Measurements from ENCODE around the gene ZNF3. TPM values are rescaled to one million over a fixed set of nuclear protein-coding genes. Genes with fewer than 3 reads are reported as not detected.

The ZNF3 gene
- total and polyA plus RNA-seq, 9 of the 15 experiments (the other 6 are each of a cell fraction or from before 2014, with no cell fraction given): 30.0 to 64.9 (median 51.5) TPM

DNA sequence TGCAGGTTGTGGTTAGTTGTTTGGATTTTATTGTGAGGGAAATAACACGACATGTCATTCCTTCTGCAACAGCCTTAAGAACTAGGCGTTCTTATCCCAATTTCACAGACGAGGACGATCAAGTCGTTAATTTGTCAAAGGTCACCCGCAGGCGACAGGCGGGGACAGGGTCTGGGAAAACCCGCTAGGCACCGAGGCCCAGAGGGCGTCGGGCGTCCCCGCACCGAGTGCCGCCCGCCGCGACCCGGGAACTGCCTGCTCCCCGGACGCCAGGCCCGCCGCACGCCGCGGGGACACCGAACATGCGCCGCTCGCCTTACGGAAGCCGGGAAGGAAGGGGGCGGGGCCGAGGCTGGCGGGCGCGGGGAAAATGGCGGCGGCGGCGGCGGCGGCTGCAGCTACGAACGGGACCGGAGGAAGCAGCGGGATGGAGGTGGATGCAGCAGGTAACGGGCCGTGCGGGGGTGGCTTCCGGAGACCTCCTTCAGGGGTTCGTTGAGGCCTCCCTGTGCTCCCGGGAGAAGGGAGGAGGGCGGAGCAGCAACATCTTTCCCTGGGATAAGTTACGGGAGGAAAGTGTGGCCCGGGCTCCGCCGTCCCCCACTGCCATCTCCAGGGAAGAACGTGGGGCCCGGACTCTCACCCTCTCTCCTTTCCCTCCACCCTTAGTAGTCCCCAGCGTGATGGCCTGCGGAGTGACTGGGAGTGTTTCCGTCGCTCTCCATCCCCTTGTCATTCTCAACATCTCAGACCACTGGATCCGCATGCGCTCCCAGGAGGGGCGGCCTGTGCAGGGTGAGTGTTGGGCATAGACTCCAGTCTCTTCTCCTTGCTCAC lies 7.3 kb upstream of the ZNF3 start, which contains the start of gene COPS6 (continued):
- TF ChIP-seq, protein P1, sequence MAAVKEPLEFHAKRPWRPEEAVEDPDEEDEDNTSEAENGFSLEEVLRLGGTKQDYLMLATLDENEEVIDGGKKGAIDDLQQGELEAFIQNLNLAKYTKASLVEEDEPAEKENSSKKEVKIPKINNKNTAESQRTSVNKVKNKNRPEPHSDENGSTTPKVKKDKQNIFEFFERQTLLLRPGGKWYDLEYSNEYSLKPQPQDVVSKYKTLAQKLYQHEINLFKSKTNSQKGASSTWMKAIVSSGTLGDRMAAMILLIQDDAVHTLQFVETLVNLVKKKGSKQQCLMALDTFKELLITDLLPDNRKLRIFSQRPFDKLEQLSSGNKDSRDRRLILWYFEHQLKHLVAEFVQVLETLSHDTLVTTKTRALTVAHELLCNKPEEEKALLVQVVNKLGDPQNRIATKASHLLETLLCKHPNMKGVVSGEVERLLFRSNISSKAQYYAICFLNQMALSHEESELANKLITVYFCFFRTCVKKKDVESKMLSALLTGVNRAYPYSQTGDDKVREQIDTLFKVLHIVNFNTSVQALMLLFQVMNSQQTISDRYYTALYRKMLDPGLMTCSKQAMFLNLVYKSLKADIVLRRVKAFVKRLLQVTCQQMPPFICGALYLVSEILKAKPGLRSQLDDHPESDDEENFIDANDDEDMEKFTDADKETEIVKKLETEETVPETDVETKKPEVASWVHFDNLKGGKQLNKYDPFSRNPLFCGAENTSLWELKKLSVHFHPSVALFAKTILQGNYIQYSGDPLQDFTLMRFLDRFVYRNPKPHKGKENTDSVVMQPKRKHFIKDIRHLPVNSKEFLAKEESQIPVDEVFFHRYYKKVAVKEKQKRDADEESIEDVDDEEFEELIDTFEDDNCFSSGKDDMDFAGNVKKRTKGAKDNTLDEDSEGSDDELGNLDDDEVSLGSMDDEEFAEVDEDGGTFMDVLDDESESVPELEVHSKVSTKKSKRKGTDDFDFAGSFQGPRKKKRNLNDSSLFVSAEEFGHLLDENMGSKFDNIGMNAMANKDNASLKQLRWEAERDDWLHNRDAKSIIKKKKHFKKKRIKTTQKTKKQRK (IDR thresholded peaks at IDR 0.05; ENCODE audit: borderline replicate concordance, low read depth, low read length): no peak
- no peak for TF ChIP-seq NFXL1 (CRISPR knock-in tag; IDR thresholded peaks at IDR 0.05)
- TF ChIP-seq ZNF699 (CRISPR knock-in tag; IDR thresholded peaks at IDR 0.05; ENCODE audit: insufficient replicate concordance): no peak
- no peak for TF ChIP-seq ZNF75A (CRISPR knock-in tag; IDR thresholded peaks at IDR 0.05)
- TF ChIP-seq, protein P2, sequence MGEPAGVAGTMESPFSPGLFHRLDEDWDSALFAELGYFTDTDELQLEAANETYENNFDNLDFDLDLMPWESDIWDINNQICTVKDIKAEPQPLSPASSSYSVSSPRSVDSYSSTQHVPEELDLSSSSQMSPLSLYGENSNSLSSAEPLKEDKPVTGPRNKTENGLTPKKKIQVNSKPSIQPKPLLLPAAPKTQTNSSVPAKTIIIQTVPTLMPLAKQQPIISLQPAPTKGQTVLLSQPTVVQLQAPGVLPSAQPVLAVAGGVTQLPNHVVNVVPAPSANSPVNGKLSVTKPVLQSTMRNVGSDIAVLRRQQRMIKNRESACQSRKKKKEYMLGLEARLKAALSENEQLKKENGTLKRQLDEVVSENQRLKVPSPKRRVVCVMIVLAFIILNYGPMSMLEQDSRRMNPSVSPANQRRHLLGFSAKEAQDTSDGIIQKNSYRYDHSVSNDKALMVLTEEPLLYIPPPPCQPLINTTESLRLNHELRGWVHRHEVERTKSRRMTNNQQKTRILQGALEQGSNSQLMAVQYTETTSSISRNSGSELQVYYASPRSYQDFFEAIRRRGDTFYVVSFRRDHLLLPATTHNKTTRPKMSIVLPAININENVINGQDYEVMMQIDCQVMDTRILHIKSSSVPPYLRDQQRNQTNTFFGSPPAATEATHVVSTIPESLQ (CRISPR knock-in tag; IDR thresholded peaks at IDR 0.05): 0 out of 2 replicates have a peak, but pooled peaks have one; percentile 26
- no peak for TF ChIP-seq ZC3H4 (CRISPR knock-in tag; IDR thresholded peaks at IDR 0.05; ENCODE audit: borderline replicate concordance)
- no peak for TF ChIP-seq NBN (IDR thresholded peaks at IDR 0.05; ENCODE audit: low read depth)
- TF ChIP-seq, protein P3, sequence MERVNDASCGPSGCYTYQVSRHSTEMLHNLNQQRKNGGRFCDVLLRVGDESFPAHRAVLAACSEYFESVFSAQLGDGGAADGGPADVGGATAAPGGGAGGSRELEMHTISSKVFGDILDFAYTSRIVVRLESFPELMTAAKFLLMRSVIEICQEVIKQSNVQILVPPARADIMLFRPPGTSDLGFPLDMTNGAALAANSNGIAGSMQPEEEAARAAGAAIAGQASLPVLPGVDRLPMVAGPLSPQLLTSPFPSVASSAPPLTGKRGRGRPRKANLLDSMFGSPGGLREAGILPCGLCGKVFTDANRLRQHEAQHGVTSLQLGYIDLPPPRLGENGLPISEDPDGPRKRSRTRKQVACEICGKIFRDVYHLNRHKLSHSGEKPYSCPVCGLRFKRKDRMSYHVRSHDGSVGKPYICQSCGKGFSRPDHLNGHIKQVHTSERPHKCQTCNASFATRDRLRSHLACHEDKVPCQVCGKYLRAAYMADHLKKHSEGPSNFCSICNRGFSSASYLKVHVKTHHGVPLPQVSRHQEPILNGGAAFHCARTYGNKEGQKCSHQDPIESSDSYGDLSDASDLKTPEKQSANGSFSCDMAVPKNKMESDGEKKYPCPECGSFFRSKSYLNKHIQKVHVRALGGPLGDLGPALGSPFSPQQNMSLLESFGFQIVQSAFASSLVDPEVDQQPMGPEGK (CRISPR knock-in tag; IDR thresholded peaks at IDR 0.05; ENCODE audit: borderline replicate concordance): no peak
- no peak for TF ChIP-seq ZNF311 (CRISPR knock-in tag; IDR thresholded peaks at IDR 0.05)
- TF ChIP-seq, protein P4, sequence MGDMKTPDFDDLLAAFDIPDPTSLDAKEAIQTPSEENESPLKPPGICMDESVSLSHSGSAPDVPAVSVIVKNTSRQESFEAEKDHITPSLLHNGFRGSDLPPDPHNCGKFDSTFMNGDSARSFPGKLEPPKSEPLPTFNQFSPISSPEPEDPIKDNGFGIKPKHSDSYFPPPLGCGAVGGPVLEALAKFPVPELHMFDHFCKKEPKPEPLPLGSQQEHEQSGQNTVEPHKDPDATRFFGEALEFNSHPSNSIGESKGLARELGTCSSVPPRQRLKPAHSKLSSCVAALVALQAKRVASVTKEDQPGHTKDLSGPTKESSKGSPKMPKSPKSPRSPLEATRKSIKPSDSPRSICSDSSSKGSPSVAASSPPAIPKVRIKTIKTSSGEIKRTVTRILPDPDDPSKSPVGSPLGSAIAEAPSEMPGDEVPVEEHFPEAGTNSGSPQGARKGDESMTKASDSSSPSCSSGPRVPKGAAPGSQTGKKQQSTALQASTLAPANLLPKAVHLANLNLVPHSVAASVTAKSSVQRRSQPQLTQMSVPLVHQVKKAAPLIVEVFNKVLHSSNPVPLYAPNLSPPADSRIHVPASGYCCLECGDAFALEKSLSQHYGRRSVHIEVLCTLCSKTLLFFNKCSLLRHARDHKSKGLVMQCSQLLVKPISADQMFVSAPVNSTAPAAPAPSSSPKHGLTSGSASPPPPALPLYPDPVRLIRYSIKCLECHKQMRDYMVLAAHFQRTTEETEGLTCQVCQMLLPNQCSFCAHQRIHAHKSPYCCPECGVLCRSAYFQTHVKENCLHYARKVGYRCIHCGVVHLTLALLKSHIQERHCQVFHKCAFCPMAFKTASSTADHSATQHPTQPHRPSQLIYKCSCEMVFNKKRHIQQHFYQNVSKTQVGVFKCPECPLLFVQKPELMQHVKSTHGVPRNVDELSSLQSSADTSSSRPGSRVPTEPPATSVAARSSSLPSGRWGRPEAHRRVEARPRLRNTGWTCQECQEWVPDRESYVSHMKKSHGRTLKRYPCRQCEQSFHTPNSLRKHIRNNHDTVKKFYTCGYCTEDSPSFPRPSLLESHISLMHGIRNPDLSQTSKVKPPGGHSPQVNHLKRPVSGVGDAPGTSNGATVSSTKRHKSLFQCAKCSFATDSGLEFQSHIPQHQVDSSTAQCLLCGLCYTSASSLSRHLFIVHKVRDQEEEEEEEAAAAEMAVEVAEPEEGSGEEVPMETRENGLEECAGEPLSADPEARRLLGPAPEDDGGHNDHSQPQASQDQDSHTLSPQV (IDR thresholded peaks at IDR 0.05): peak; percentile 99
- no peak for TF ChIP-seq SPI1 (IDR thresholded peaks at IDR 0.05; ENCODE audit: borderline replicate concordance, low read depth, low read length)
- TF ChIP-seq, protein P5, sequence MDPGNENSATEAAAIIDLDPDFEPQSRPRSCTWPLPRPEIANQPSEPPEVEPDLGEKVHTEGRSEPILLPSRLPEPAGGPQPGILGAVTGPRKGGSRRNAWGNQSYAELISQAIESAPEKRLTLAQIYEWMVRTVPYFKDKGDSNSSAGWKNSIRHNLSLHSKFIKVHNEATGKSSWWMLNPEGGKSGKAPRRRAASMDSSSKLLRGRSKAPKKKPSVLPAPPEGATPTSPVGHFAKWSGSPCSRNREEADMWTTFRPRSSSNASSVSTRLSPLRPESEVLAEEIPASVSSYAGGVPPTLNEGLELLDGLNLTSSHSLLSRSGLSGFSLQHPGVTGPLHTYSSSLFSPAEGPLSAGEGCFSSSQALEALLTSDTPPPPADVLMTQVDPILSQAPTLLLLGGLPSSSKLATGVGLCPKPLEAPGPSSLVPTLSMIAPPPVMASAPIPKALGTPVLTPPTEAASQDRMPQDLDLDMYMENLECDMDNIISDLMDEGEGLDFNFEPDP (CRISPR knock-in tag; IDR thresholded peaks at IDR 0.05): no peak
- TF ChIP-seq ZBTB1 (CRISPR knock-in tag; IDR thresholded peaks at IDR 0.05; ENCODE audit: borderline replicate concordance, low read depth): peak; percentile 94
